ENCODE measurements around the gene SFI1. TPM values are rescaled to one million over a fixed set of nuclear protein-coding genes. Genes with fewer than 3 reads are reported as not detected.

Gene SFI1
- total RNA-seq, 1 donor from 2014 or later = 13.6 TPM

- H3K9me3 ChIP-seq (ENCODE audit: insufficient read depth, low read depth, low read length) = no peaks in the 10 kb centered on the region
- peak overlapping the region; percentile 98 for H3K4me2 ChIP-seq (ENCODE audit: low read length)
- peak overlapping the region; percentile 78 for H3K4me3 ChIP-seq (ENCODE audit: insufficient read depth, low read depth, low read length)
- Mint-ChIP-seq H3K4me1 (ENCODE audit: low read depth, unreplicated experiment) (peaks cover 3% of the 10 kb centered on the region), H3K27ac (ENCODE audit: unreplicated experiment) (no peak overlapping the region), H3K27me3 (ENCODE audit: low read depth, unreplicated experiment) (no peaks in the 10 kb centered on the region), H3K9me3 (ENCODE audit: unreplicated experiment) (no peaks in the 10 kb centered on the region), H3K4me3 (ENCODE audit: unreplicated experiment) (peak overlapping the region; percentile 88), H3K36me3 (ENCODE audit: low read depth, unreplicated experiment) (peaks cover under 1% of the 10 kb centered on the region)
- H3K36me3 ChIP-seq (ENCODE audit: insufficient read depth, low read length) = no peaks in the 10 kb centered on the region
- peak overlapping the region; percentile 83 for H3K27ac ChIP-seq (ENCODE audit: low read depth, low read length)
- peaks cover 73% of the 10 kb centered on the region for H3K79me2 ChIP-seq (ENCODE audit: insufficient read depth, low read length)
- no peaks in the 10 kb centered on the region for H3K27me3 ChIP-seq (ENCODE audit: insufficient read depth, low read length)
- FAIRE-seq = no peak
- peak overlapping the region; percentile 93 for H3K9ac ChIP-seq (ENCODE audit: low read length)
- DNase-seq (ENCODE audit: low read depth) = peak; percentile 60
- peak overlapping the region; percentile 73 for H2AFZ ChIP-seq (ENCODE audit: low read depth, low read length)
- H4K20me1 ChIP-seq (ENCODE audit: insufficient read depth, low read length) = peaks cover 64% of the 10 kb centered on the region
- H3K4me1 ChIP-seq (ENCODE audit: insufficient read depth, low read length) = peaks cover 23% of the 10 kb centered on the region
- TF ChIP-seq CTCF (IDR thresholded peaks at IDR 0.05; ENCODE audit: insufficient read depth, low read depth, low read length) (no peak), EZH2 (IDR thresholded peaks at IDR 0.05; ENCODE audit: insufficient read depth, low read length) (no peak)
Measured at GRCh38 chr22:31630331-31631329, 134.3 kb downstream of the SFI1 start.

- no peaks in the 10 kb centered on the region for H3K27me3 ChIP-seq (ENCODE audit: insufficient read depth, low read length)
- no peak for FAIRE-seq
- no peaks in the 10 kb centered on the region for H3K9me3 ChIP-seq (ENCODE audit: insufficient read depth, low read depth, low read length)
- H3K36me3 ChIP-seq (ENCODE audit: insufficient read depth, low read length) = no peaks in the 10 kb centered on the region
- TF ChIP-seq CTCF (IDR thresholded peaks at IDR 0.05; ENCODE audit: insufficient read depth, low read depth, low read length) (no peak), EZH2 (IDR thresholded peaks at IDR 0.05; ENCODE audit: insufficient read depth, low read length) (no peak)
- H4K20me1 ChIP-seq (ENCODE audit: insufficient read depth, low read length) = peaks cover 57% of the 10 kb centered on the region
- Mint-ChIP-seq H3K9me3 (ENCODE audit: unreplicated experiment) (no peaks in the 10 kb centered on the region), H3K27ac (ENCODE audit: unreplicated experiment) (peak overlapping the region; percentile 72), H3K27me3 (ENCODE audit: low read depth, unreplicated experiment) (no peaks in the 10 kb centered on the region), H3K36me3 (ENCODE audit: low read depth, unreplicated experiment) (peaks cover 4% of the 10 kb centered on the region), H3K4me1 (ENCODE audit: low read depth, unreplicated experiment) (no peaks in the 10 kb centered on the region), H3K4me3 (ENCODE audit: unreplicated experiment) (peak overlapping the region; percentile 84)
- DNase-seq (ENCODE audit: low read depth) = no peak
- peaks cover 72% of the 10 kb centered on the region for H3K79me2 ChIP-seq (ENCODE audit: insufficient read depth, low read length)
- peak overlapping the region; percentile 93 for H3K9ac ChIP-seq (ENCODE audit: low read length)
- peak overlapping the region; percentile 83 for H3K27ac ChIP-seq (ENCODE audit: low read depth, low read length)
- peaks cover 15% of the 10 kb centered on the region for H3K4me1 ChIP-seq (ENCODE audit: insufficient read depth, low read length)
- no peak overlapping the region for H3K4me3 ChIP-seq (ENCODE audit: insufficient read depth, low read depth, low read length)
- no peak overlapping the region for H2AFZ ChIP-seq (ENCODE audit: low read depth, low read length)
- peak overlapping the region; percentile 98 for H3K4me2 ChIP-seq (ENCODE audit: low read length)
Measured at GRCh38 chr22:31631436-31631835, 135.1 kb downstream of the SFI1 start.
